SK-N-SH treated with all-trans-retinoic acid at 6 μM for 48 hours (cell line): ENCODE measurements around the gene EEF1AKMT3.

Experiments used
- ARNTL ChIP-seq: fragments of 450-650 bp; formaldehyde crosslinking; IDR thresholded peaks from 2 replicates; pipeline ENCODE4 v1.5.0; 2020; ENCODE audit warnings: low read depth, mild to moderate bottlenecking, moderate library complexity, borderline replicate concordance
- PATZ1 ChIP-seq: fragments of 250-450 bp; sonication (Bioruptor Pico); IDR thresholded peaks from 2 replicates; pipeline ENCODE4 v1.8.0; 2020; ENCODE audit warnings: mild to moderate bottlenecking, moderate library complexity, borderline replicate concordance
- RARB ChIP-seq: fragments of 250-450 bp; sonication (Bioruptor Pico); IDR thresholded peaks from 2 replicates; pipeline ENCODE4 v1.8.0; 2021; ENCODE audit warnings: mild to moderate bottlenecking, moderate library complexity
- SNAI2 ChIP-seq: fragments of 250-450 bp; sonication (Bioruptor Pico); IDR thresholded peaks from 2 replicates; pipeline ENCODE4 v1.5.0; 2020; ENCODE audit warnings: mild to moderate bottlenecking, moderate library complexity
- ZC3H10 ChIP-seq: fragments of 250-450 bp; sonication (Bioruptor Pico); IDR thresholded peaks from 2 replicates; pipeline ENCODE4 v1.5.1; 2021; ENCODE audit warnings: mild to moderate bottlenecking, moderate library complexity
- ZFP30 ChIP-seq: fragments of 450-650 bp; formaldehyde crosslinking; IDR thresholded peaks from 2 replicates; pipeline ENCODE4 v1.5.0; 2022; ENCODE audit warnings: mild to moderate bottlenecking, moderate library complexity

DNA sequence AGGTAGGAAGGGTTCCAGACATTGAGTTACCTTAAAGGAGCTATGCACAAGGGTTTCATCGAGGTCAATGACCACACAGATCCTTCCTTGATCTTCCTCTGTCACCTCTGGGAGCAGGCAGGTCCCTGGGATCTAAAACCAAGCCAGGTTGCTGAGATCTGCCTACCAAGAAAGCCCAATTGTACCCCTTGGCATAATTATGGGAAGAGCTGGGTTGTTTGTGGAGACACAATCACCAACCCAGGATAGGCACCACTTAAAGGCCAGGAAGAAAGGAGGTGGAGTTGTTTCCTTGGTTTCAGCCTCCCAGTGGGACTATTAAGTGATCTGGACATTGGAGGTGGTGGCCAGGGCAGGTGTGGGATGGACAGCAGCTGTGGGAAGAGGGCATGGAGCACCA lies 54.6 kb downstream of the EEF1AKMT3 start:
- TF ChIP-seq ZFP30 (CRISPR knock-in tag) (no peak), SNAI2 (CRISPR knock-in tag) (no peak), ZC3H10 (no peak), ARNTL (no peak), PATZ1 (CRISPR knock-in tag) (no peak), RARB (no peak)
